HG03045 (cell line): ENCODE measurements around the gene PLCH2.

ENCODE experiments used
- ATAC-seq: cut with Tn5 transposase; IDR thresholded peaks from one replicate; pipeline ENCODE4 v1.9.1; 2021; ENCODE audit warnings: mild to moderate bottlenecking, moderate library complexity; ENCODE audit not compliant: unreplicated experiment

The PLCH2 gene

GRCh38 chr1:2512862-2513421 is 36.9 kb downstream of the PLCH2 start:
- ATAC-seq = no peak

- ATAC-seq = no peak
Measured at GRCh38 chr1:2513939-2514652, 38.0 kb downstream of the PLCH2 start.

GRCh38 chr1:2514863-2515762 is 39.0 kb downstream of the PLCH2 start:
- ATAC-seq = no peak

GRCh38 chr1:2515763-2516080 is 39.6 kb downstream of the PLCH2 start:
- ATAC-seq = no peak

GRCh38 chr1:2516124-2516523 is 40.0 kb downstream of the PLCH2 start:
- ATAC-seq = no peak

GRCh38 chr1:2516946-2517345 is 40.9 kb downstream of the PLCH2 start:
- no peak for ATAC-seq

- ATAC-seq = no peak
Measured at GRCh38 chr1:2517966-2518365, 41.9 kb downstream of the PLCH2 start.

GRCh38 chr1:2518528-2518927 is 42.4 kb downstream of the PLCH2 start:
- ATAC-seq = no peak

GRCh38 chr1:2519029-2519685 is 43.1 kb downstream of the PLCH2 start:
- no peak for ATAC-seq

- ATAC-seq = no peak
Measured at GRCh38 chr1:2519729-2520128, 43.6 kb downstream of the PLCH2 start.

GRCh38 chr1:2520206-2520605 is 44.1 kb downstream of the PLCH2 start:
- no peak for ATAC-seq

- ATAC-seq = no peak
Measured at GRCh38 chr1:2520806-2521205, 44.7 kb downstream of the PLCH2 start.

GRCh38 chr1:2522230-2522629 is 46.1 kb downstream of the PLCH2 start:
- no peak for ATAC-seq

- no peak for ATAC-seq
Measured at GRCh38 chr1:2523191-2523890, 47.3 kb downstream of the PLCH2 start.

- ATAC-seq = no peak
Measured at GRCh38 chr1:2523891-2524609, 48.0 kb downstream of the PLCH2 start.

GRCh38 chr1:2525572-2525919 is 49.5 kb downstream of the PLCH2 start:
- ATAC-seq = no peak

- ATAC-seq = peak; percentile 82
Measured at GRCh38 chr1:2525920-2526823, 50.1 kb downstream of the PLCH2 start, which contains the start of gene PANK4. Gene PANK4 (minus strand): TSS chr1:2526596. CDS start chr1:2526587, 9 bp downstream.

- ATAC-seq = peak; percentile 36
Measured at GRCh38 chr1:2526824-2527555, 50.9 kb downstream of the PLCH2 start.

- ATAC-seq = no peak
Measured at GRCh38 chr1:2527556-2527860, 51.4 kb downstream of the PLCH2 start.
